Skin of body (tissue), 2 donors: Measurements from ENCODE around the gene PTPRE. TPM values are rescaled to one million over a fixed set of nuclear protein-coding genes. Genes with fewer than 3 reads are reported as not detected.

Source experiments
- DNase-seq: peaks from one replicate; lab custom pipeline; 2025; lab: John Stamatoyannopoulos, UW
- total RNA-seq: library from RNA; depleted of rRNA; stranded (reverse); fragments of >200 nt; gene quantifications from one replicate; pipeline ENCODE4 v1.2.3, GENCODE V29; 2014

The PTPRE gene
- total RNA-seq, 1 donor from 2014 or later, result 15.9 TPM

DNA sequence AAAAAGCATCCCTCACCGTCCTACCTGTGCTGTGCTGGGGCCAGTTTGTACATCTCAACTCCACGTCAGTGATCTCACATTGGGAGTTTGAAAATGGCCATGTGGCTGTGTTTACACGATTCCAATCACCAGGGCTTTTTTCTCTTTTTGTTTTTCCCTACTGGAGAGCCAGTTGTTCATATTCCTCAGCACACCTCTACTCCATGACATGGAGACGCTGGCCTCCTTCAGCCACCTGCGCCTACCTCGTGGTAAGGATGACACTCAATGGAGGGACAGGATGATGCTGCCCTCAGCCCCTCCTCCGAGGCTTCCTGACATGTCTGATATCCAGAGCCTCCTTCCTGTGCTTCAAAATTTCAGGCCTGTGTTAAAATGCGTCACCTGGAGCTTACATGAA is 24.5 kb upstream of the PTPRE start:
- no peak for DNase-seq

DNA sequence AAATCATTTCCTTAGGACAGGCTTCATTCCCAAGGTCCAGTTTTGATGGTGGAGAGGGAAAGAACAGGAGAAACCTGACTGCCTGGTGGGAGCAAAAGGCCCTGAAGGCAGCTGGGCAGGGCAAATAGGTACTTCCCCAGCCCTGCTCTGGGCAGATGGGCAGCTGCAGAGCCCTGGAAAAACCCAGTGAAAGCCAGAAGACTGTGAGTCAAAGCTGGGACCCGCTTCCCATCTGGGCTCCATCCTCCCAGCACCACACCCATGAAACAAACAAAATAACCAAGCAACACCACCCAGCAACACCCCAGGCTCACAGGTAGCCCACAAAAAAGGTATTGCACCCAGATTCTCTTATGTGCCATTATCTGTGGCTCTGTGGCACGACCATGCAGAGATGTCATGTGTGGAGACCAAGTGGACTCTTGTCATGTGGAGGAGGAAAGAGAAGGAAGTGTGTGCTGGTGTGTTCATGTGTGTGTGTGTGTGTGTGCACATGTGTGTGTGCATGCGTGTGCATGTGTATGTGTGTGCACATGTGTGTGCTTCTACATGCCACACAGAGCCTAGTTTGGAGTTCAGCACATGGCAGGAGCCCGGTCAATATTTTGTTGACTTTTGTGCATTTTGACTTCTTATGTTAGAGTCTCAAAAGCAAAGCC is 24.0 kb upstream of the PTPRE start:
- no peak for DNase-seq

DNA sequence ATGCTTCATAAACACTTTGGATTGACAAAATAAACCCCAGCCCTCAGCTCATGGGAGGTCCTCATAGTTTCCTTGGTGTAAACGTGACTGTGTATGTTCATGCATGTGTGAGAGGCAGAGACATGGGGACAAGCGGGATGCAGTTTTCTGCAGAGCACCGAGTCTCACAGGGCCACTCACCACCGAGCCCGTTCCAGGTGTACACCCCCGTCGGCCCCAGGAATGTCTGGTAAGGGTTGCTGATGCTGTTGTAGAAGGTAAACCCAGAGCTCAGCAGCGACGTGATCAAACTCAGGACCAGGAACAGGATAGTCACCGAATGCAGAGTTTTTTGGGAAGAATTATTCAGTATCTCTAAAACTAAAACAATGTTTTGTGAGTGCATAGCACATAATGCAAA is 23.4 kb upstream of the PTPRE start:
- DNase-seq, result no peak

DNA sequence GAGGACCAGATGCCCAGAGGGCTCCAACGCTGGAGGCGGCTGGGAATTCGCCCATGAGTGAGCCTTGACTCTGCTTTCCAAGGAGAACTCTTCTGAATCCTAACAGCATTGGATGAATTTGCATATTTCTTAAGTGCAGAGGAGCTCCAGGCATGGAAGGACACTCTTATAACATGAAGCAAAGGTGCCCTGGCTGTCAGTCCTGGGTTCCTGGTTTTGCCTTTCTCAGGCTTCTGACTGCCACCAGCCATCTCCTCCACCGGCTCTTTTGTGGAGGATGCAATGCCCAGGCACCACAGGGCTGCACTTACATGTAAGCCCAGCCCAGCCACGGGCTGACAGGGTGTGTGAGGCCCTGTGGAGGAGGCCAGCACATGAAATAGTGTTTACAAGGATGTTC is 22.4 kb upstream of the PTPRE start:
- DNase-seq, result no peak

DNA sequence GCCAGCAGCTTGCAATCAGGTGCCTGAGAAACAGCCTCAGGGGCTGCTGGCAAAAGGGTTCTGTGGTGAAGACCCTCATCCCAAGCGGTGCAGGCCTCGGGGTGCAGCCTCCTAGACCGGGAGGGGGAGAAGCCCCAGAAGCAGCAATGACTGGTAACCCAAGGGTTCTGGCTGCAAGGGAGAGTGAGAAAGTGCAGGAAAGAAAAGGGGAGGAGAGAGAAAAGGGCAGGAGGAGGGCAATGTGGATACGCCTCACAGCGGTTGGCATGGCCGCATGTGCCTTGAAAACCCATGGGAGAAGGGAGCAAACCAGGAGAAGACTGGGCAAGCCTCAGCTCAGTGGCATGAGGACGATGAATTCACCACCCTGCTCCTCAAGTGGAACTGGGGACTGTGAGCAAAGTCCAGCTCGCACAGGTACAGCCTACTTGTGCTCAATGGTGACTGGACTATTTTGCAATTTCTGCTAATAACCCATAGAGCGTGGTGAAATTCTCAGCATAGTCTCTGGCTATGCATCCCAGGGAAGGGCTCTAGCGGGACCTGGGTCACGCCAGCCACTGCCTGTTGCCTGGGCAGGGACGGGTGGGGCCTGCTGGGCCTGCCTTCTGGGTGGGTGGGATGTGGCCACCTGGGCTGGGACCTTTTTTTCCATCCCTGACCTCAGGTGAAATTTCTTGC is 20.4 kb upstream of the PTPRE start:
- no peak for DNase-seq

DNA sequence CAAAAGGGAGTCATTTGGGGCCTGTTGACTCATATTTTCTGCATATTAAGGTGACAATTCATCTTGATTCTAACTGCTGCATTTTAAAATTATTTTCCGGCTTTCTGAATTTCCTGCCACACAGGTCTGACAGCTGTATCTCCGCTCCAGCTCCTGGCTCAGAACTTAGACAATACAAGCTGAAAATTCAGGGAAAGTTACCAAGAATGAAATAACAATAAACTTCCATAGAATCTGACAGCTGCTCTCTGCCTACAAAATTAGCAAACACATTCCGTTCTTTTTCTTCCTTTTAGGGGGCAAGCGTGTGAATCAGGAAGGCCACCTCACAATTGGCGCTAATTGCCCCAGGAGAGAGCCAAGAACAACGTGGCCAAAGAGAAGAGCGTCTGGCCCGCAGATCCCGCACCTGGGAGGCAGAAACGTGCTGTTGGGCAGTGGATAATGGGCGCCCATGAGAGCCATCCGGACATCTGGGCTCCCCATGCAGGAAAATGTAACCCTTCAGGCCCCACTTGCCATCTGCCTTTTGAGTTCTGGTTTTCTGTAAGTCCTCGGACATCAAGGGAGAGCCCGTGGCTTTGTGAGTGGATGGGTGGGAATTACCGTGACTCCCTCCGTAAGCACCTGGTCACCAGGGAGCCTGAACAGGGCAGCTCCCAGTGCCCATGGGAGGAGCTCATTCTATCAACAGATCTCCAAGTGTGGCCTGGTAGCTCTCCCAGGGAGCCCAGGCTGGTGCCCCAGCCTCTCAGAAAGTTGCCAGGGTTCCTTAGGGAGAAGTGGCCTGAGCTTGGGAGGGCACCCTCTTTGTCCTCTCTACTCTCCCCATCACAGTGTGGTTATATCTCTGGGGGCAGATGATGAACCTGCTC is 19.1 kb upstream of the PTPRE start:
- DNase-seq, result no peak

DNA sequence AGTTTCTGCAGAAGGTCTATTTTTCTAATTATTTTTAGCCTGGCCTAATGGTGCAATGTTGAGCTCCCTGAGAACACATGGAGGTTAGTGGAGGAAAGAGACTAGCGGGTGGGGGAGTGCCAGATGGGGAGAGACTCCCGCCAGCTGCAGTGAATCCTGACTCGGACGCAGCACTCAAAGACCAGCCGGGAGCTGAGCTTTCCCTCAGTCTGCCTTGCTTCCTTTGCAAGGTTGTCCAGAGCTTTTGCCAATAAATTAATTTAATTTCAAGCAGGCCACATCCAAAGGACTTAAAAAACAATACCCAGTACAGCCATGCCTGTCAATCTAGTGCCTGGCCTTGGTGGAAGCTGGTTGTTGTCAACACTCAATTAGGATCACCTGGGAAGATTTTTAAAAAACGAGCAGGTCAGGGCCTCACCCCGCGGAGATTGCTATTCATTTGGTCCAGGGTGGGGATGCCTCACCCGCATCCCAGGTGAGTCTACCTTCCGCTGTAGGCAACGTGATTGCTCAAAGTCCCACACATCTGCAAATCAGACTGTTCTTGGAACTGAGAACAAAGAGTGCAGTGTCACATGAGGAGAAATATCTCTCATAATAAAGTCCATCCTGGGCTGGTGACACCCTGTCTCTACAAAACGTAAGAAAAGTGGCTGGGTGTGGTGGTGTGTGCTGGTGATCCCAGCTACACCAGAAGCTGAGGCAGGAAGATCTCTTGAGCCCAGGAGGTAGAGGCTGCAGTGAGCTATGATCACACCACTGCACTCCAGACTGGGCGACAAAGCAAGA is 18.2 kb upstream of the PTPRE start:
- DNase-seq, result no peak

DNA sequence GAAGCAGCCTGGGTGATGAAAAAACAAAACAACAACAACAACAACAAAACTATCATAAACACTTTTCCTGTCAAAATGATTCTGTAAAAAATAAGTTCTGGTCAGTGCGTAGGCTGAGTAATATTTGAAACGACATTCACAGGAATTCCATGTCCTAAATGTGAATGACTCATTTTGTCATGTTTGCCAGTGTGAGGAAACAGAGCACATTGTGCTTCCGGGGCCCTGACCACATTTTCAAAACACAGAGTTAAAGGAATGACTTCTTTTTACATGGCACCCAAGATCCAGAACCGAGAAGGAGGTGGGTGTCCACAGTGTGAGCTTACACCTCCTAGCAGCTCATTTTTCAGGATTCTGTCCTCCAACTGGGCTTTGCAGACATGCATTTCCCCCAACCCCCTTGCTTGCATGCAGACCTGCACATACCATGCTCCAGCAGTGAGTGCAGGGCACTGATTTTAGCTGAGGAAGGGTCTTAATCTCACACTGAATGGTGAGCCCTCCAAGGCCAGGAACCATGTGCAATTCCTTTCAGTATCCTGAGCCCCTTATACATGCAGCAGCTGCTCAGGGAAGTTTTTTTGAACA is 17.2 kb upstream of the PTPRE start:
- DNase-seq, result peak; percentile 19

DNA sequence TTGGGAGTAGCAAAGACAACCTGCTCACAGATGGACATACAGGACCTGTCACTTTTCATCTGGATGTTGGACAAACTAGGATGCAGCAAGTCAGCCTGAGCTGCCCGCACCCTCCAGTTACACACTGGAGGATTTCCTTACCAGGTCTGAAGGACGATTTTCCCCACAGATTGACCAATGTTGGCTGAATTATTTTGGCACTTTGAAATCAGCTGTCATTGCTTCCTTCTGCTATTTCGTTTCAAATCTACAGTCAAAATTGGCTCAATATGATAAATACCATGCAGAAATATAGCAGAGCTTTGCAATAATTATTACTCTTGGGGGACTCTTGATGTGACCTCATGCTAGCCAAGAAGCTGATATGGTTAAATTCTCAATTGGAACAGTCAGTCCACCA is 16.7 kb upstream of the PTPRE start:
- DNase-seq, result no peak

DNA sequence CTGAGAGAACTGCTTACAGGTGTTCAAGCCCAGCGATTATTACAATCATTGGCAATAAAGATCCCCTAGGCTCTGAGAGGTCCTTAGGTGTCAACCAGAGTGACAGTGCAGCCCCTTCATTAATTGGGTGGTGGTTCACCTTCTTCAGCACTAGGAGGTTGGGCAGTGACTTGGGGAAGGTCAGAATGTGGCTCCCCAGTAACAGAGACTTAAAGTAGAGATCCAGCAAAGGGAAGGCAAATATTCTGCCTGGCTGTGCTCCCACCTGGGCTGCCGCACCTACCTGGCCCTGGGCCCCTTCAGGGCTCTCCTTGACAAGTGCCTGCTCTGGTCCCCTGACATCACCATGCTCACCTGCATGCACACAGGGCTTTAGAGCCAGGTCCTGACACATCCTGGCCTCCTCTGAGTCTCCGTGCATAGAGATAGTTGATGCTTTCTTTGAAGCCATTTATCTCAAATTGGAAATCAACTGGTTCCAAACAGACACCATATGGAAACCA is 16.0 kb upstream of the PTPRE start:
- no peak for DNase-seq

DNA sequence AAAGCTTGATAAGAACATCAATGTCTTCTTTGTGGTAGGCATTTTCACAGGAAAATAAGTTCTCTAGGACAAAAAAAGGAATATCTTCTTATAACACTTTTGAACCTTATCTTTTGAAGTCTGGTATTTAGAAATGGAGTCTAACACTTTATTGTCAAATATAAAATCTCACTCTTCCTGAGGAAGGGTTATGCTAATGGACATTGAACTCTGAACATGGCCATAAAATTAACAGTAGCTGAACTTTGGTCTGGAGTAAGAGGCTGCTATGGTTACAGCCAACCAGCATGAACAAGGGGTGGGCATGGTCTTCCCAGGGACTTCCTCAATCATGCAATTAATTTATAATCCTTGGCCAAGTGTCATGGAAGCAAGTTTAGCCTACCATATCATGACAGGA is 14.2 kb upstream of the PTPRE start, which contains the start of gene CLRN3:
TSS of gene CLRN3 (minus strand) at position 199 of the 400 bp plus-strand sequence. CDS start at position 42, 157 bp downstream.
- DNase-seq, result no peak

DNA sequence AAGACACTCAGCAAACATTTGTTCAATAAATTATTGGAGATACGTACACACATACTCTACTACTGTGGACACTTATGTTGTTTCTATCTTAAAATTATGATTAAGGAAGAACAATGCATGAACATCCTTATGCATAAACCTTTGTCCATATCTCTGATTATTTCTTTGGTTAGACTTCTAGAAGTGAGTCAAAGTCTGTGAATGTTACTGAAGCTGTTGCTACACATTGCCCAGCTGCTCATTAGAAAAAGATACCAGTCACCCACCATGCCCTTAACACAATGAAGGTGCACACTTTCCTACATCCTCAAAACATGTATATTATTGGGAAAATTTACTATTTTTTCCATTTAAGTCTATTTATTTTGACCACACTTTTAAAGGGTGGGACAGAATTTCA is 12.8 kb upstream of the PTPRE start:
- no peak for DNase-seq

DNA sequence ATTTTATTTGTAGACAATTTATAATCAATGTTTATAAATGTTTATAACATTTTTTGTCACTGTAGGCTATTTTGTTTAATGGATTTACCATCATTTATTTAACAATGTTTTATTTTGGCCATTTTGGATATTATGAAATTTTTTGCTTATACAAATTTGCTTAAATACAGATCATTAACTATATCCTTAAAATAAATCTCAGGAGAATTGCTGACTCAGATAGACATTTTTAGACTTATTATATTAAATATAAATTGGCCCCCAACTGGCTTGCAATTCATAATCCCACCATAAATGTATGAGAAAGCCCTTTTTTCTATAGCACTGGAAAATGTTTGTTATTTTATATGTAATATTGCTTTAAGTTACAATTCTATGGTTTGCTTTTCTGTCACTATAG is 10.3 kb upstream of the PTPRE start:
- no peak for DNase-seq

DNA sequence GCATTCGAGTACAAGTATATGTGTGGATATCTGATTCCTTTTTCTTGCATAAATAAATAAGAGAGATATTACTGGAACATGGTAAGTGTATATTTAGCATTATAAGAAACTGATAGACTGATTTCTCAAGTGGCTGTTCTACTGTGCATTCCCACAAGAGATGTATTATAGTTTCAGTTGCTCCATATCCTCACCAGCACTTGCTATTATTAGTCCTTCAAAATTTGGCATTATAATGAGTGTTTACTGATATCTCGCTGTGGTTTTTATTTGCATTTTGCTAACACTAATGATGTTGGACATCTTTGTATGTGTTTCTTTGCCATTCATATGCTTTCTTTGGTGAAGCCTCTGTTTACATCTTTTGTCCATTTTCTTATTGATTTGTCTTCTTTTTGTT is 9.7 kb upstream of the PTPRE start:
- DNase-seq, result no peak

DNA sequence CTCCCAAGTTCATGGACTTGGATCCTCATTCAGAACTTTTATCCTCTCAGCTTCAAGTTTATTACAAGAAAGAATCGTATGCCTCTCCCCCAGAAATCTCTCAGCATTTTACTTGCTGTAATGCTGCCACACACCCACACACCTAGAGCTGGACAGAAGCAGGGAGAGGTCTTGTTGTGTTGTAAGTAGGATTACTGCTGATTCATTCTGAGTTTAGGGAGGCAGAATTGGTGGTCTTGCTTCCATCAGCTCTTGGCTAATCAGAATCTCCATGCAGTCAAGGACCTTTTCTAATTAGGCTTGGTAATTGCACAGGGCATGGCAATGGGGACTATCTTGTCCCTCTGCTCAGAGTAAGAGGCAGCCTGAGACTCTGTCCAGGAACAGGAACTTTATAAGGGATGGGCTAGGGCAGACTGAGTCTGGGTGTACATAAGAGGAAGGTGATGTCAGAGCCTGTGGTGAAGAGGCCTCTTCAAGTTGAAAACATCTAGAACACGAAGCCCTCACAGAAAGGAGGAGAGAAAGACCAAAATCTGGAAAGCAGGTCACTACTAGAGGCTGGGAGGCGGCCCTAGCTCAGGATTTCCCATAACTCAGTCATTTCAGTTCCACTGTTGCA is 7.0 kb upstream of the PTPRE start:
- no peak for DNase-seq

DNA sequence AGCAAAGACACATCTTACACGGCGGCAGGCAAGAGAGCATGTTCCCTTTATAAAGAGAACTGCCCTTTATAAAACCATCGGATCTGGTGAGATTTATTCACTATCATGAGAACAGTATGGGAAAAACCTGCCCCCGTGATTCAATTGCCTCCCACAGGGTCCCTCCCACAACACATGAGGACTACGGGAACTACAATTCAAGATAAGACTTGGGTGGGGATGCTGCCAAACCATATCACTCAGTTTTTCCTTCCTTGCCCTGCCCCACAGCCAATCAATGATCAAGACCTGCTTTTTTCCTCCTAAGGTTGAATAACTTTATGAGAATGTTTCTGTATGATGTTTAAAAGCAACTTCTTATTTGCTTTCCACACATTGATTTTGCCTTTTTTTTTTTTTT is 3.1 kb upstream of the PTPRE start:
- no peak for DNase-seq

DNA sequence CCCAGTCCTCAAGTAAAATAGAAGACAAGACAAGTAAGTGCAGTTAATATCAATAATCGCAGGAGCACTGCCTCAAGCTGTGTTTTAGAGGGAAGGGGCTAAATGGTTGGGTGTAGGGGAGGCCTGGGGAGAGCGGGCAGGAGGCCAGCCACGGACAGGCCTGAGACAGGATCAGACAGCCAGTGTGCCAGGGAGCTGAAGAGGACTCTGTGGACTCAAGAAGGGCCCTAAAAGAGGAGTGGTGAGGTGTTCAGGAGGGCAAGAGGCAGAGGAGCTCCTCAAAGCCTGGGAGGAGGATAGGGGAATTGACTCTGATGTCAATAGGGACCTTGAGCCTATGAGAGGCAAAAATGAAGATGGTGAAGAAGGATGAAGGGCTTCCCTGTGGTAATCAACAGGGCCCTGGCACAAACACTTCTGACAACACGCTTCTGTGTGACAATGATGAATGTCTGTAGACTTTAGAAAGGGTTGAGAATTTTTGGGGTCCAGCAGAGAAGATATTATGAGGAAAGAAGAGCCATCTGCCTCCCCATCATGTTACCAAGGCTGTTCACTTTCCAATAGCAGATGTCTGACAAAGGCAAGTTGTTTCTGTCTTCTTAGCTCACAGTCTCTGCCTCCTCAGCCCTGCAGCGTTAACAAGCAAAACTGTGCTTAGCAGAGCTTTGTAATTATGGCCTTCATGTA is 2.4 kb upstream of the PTPRE start:
- DNase-seq, result no peak

DNA sequence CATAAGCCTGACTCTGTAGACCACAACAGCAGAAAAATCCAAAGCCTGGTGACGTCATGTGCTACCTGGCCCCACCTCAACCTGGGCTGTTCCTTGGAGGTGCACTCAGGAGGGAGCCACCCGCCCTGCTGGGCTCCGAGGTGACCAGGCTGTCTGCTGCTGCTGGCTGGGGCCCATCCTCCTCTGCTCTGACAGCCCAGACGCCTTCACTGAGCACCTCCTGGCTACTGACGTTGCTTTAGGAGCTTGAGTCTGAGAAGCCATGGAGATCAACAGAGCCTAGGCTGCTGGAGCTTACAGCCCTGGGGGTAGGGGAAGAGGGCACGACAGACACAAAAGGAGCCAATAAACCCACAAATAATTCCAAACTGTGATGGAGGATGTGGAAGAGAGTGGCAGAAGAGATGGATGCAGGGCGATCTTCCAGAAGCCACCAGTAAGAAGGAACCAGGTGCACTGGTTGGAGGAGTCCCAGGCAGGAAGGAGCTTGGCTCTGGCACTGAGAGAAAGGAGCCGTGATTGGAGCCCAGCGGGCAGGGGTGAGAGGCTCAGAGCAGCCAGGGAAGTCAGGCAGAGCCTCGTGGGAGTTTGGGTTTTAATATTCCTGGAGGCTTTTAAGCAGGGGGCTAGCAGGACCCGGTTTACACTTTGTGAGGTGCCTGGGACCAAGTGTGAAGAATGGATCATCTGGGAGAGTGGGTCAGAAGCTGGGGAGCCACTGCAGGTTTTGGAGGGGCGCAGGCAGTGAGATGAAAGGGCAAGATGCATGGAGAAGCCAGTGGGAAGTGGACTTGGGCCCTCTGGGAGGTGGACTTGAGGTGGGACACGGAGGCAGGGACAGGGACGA is 1.7 kb upstream of the PTPRE start:
- DNase-seq, result no peak

DNA sequence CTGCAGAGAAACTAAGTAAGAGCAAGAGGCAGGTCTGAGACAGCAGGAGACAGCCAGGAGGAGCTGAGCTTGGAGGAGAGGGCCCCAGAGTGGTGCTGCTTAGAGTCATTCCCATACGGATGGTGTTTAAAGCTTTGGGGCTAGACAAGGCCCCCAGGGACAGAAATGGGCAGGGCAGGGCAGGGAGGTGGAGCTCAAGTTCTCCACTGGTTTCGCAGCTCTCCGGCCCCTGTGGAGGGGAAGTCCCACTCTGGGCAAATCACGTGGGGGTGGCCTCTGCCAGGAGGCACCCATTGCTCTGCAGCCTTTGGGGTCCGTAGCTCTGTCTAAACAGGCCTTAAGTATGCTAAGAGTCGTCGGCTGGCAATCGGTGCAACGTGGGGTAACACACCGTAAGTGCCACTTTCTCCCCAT is 1.0 kb upstream of the PTPRE start:
- no peak for DNase-seq
